Ureter (tissue), 1 donor: ENCODE data around the gene IL20RA. TPM values are rescaled to one million over a fixed set of nuclear protein-coding genes. Genes with fewer than 3 reads are reported as not detected.
"Not testable (repeated sequence)": the region's sequence is repeated elsewhere in the genome, so short reads cannot be mapped to it uniquely, and the experiment has no call there.

Source experiments
- DNase-seq: peaks from one replicate; pipeline ENCODE4 v3.0.0-alpha.2; 2020; ENCODE audit warnings: low spot score
- total RNA-seq: library from RNA; stranded (reverse); gene quantifications from one replicate; pipeline ENCODE4 v1.2.4, GENCODE V29; 2023
- donor health status: DM: yes; HTN: yes; CAD: no.

Gene IL20RA
- total RNA-seq, 1 donor from 2014 or later, result 39.5 TPM

DNA sequence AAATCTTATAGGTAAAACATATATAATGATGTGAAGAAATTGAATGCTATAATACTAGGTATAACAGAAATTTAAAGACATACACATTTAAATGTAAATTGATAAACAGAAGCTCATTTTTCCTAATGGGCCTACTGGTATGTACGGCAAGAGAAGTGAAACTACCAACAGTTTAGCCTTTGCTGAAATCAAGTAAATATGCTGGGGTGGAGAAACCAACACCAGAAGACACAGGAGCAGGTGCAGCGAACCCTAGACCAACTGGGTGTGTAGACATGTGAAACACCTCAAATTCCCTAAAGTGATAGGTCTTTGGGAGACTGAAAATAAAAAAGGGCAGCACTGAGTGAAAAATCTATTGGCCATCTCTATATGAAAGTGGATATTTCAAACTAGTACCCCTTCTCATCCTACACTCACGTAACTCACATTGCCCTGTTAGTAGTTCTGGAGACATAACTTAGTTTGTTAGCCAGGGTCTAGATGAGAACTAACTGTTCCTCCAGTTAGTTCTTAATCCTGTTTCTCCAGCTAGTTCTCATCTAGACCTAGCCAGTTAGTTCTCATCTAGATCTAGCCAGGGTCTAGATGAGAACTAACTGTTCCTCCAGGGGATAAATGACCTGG lies 69.6 kb downstream of the IL20RA start:
- DNase-seq, result no peak

DNA sequence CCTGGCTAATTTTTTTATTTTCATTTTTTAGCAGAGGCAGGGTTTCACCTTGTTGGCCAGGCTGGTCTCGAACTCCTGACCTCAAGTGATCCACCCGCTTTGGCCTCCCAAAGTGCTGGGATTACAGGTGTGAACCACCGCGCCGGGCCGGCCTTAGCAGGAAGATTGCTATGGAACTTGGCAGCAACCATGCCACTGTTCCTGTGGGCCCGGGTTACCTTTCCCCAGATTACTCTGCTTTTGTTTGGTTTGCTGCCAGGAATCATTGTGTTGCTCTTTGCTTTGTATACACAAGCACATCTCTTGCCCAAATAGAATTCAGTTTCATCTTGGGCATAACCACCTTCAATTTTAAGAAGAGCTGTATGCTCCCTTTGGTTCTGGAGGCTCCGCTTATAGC lies 71.0 kb downstream of the IL20RA start:
- not testable (repeated sequence) for DNase-seq

DNA sequence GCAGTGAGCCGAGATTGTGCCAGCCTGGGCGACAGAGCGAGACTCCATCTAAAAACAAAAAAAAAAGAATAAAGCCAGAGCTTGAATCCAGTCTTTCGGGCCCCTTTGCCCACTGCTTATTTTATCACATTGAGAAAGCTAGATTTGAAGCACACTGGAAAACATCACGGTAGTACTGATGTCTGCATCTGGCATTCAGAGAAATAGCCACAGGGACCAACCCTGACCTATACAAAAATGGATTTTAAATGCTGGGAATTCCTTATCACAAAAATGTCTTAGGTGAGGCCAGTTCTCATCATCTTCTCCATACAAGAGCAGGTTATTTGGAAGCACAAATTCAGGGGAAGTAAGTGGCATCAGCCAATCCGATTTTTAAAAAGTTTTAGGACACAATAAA lies 73.2 kb downstream of the IL20RA start:
- DNase-seq, result no peak

DNA sequence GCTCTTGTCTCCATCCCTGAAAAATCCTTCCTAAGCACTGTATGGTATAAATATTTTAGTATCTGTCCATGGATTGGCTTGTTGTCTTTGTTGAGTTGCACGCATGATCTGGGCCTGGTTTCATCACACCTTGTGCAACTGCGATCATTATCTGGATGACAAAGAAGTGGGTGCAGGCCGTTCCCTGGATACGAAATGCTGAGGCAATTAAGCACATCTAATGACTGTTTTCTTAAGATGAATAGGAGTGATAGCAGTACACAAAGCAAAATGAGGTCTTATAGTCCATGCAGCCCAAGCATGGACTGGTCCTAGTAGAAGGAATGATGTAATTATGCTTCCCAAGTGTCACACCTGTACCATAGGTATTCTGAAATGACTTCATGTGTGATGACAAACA lies 74.8 kb downstream of the IL20RA start:
- DNase-seq, result peak; percentile 54

DNA sequence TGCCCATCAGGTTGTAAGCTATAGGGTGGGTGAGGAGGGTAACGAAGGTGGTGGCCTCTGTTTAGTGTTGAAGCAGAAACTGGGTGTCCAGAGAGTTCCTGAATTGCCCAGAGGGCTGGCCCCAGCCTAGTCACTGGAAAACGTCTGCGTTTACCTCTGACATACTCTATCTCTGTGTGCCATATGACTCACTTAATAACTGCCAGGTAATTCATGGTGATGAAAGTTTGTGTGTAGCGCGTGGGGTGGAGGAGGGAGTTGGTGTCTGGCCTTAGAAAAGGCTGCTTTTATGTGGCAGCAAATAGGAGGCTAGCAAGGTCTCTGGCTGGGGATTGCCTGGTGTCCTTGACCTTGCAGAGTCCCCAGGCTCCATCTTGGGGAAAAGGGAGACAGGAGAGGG lies 75.3 kb downstream of the IL20RA start:
- no peak for DNase-seq

DNA sequence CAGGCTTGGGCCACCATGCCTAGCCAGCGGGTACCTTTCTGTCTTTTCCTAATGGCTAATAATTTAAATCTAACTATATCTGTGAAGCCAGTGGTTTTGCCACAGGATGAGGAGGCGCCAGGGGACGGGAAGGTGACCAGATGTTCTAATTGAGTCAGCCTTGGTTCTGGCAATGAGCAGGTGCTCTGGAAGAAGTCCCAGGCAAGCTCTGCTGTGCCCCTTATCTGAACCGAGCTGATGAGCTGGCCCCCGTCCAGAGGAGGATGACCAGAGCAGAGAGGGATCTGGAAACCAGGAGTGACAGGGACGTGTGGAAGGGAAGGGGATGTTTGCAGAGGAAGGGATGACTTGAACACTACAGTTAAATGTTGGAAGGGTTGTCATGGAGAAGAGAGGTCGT lies 75.9 kb downstream of the IL20RA start:
- no peak for DNase-seq

DNA sequence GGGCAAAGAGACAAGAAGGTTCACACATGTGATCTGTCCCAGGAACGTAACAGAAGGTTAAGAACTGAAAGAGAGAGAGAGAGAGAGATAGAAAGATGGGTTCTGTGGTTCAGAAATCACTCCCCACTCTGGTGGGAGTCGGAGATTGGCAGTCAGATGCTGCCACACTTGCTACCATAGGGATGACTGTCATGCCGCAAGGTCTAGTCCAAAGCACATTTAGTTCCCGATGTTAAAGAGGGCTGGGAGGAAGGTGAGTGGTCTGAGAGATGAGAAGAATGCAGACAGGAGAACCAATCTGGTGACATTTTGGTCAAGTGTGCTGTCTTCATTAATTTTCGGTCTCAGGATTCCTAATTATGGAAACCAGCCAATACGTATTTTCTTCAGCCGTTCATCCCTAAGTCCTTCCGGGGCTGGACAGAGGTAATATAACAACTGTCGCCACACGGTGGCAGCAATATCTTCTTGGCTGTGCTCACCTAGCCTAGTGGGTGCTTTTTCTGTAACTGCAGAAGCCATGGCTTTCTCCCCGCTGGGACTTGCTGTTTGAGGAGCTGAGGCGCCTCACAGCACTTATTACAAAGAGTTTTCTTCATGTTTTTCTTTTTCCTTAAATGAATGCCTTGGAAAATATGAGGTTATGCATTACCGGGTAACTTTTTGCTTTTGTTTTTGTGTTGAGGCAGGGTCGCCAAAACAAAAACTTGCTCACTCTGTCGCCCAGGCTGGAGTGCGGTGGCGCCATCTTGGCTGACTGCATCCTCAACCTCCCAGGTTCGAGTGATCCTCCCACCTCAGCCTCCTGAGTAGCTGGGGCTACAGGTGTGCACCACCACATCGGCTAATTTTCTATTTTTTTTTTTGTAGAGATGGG lies 76.7 kb downstream of the IL20RA start:
- peak; percentile 75 for DNase-seq

DNA sequence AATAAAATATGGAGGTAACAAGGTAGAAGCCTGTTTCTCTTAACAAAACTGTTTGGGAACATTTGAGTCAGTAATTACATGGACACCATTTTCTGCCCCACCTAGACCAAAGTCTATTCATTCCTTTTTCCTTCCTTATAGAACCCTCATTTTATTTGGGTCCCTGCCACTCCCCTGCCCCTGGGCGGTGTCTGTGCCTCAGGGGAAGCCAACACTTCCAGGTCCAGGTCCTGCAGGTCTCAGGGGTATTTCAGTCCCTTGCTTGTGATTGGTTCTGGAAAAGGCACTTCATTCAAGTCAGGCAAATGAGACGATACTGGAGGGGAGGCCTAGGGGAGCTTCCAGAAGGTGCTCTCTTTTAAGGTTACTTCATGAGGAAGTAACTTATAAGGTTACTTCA lies 80.4 kb downstream of the IL20RA start:
- DNase-seq, result no peak

DNA sequence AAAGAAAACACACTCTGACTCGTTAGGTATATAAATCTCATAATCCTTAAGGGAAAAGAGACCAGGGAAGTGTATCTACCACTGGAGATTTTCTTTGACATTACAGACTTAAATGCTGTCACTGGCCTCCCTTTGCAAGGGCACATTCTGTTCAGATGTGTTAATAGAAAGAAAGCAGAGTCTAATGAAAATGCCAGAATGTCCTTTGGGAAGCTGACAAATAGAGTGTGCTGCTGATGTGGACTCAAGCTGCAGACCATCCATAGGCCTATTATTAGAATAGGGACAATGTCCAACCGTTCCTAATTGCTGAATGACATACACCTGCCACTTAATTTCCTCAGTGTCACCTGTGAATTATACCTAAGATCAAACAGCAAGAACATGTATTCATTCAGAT lies 81.5 kb downstream of the IL20RA start:
- no peak for DNase-seq

DNA sequence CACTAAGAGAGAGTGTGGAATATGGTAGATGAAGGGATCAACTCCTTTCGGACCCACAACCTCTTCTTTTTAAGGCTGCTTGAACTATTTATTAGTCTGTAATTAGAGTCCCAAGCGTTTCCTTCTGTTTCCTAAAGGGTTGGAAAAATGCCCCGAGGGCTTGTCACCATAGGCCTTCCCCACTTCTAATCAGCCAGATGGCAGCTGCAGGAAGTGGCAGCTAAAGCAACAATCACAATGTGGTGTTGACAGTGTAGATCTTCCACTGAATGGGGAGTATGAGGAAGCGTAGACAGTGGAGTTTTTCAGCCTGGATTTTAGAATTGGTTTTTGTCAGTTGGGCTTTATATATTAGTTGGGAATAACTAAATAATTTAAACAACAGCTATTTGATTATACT lies 82.1 kb downstream of the IL20RA start:
- DNase-seq, result no peak

DNA sequence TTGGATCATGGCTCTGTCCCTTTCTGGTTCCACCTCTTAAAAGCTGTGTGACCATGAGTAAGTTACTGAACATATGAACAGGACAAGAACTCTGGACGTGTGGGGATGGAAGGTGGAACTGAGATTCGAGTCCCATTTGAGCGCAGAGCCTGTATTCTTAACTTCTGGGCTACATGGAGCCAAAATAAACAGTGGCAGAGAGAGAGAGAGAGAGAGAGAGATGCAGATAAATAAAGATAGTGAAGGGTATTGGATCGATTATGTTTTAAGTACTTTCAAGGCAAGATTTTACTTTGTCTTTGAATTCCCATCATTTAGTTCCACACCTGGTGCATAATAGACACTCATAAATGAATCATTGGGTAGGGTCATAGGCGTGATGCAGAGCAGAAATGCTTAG lies 82.9 kb downstream of the IL20RA start:
- DNase-seq, result no peak

DNA sequence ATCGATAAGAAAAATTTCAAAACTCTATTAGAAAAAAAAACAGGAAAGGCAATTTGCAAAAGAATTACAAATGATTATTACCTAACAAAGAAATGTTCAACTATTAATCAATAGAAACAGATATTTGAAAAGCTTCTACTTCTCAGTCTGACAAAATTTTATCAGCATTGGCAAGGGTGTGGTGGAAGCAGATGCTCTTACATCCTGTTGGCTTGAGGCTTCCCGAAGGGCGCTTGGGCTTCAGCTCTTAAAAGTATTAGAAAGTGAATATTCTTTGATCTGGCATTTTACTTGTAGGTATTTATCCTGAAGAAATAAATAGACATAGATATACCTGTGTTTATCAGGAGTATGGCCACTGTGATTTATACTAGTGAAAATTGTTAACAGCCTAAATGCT lies 84.0 kb downstream of the IL20RA start:
- no peak for DNase-seq

DNA sequence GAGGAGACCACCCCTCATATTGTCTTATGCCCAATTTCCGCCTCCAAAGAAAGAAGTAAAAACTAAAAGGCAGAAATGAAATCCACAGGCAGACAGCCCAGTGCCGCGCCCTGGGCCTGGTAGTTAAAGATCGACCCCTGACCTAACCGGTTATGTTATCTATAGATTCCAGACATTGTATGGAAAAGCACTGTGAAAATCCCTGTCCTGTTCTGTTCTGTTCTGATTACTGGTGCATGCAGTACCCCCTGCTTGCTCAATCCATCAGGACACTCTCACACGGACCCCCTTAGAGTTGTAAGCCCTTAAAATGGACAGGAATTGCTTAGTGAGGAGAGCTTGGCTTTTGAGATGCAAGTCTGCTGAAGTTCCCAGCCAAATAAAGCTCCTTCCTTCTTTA lies 84.8 kb downstream of the IL20RA start:
- DNase-seq, result not testable (repeated sequence)

DNA sequence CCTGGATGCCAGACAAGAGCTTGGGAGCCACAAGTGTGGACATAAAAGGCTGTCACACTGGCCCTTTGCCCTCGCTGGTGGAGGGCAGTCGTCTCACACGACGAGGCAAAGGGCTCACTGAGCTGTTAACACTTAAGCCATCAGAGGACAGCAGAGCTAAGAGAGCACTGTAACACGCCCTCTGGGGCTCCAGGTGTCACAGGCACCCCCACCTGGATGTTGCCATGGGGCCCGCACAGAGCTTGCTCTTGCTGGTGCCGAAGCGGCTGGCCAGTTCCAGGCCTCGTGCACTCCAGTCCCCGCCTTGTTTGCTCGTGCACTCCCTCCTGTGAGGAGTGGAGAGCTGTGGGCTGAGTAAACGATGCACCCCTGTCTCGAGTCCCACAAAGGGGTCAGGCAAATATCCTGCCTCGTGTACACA lies 85.3 kb downstream of the IL20RA start:
- DNase-seq, result no peak

DNA sequence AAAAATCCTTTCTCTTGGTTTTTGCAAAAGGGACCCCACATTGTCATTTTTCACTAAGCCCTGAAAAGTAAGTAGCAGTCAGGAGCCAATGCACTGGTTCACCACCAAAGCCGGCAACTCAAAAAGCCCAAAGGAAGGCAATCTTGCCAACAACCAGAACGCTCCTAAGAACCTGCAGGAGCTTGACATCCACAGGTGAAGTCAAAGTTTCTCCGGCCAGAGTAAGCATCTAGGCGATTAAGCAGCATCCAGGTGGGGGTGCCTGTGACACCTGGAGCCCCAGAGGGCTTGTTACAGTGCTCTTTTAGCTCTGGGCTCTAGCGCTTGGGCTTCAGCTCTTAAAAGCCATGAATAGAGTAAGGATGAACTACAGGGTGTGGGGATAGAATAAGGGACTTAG lies 86.6 kb downstream of the IL20RA start:
- no peak for DNase-seq

DNA sequence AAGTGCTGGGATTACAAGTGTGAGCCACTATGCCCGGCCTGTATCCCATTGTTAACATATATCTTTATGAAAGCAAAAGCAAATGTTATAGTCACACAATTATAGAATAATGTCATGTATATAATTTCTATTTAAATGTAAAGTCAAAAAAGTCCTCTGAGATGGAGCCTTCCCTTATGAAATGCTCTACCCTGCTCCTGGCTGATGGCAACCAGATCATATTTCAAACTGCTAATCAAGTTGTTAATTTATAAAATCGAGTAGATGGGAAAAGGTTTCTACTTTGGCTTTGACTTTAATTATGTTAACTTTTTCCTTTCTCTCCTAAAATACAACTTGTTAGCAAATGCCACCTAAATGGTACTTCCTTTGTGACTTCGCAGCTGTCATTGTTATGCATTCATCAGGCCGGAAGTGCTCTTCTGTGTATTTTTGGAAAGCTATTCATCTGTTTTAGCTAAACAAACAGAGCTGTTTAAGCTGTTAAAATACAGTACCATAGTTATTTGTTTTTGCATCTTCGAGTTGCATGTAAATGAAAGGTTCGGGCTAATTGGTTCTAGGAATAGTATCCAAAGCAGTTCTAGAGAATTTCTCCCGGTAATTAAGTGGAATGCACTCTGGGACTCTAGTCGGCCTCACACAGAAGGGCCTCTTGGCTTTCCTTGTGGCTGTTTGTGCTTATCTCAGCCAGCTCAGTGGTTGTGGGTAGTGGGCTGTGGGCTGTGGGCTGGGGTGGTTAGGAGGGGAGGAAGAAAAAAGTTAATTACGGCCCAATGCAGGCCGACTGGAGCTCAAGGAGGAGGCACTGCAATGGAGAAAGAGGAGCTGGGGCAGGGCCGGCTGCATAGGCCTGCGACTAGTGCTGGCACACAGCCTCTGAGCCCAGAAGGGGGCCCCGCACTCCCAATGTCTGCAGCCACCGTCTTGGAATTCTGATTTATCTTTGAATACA lies 87.9 kb downstream of the IL20RA start:
- DNase-seq, result no peak

DNA sequence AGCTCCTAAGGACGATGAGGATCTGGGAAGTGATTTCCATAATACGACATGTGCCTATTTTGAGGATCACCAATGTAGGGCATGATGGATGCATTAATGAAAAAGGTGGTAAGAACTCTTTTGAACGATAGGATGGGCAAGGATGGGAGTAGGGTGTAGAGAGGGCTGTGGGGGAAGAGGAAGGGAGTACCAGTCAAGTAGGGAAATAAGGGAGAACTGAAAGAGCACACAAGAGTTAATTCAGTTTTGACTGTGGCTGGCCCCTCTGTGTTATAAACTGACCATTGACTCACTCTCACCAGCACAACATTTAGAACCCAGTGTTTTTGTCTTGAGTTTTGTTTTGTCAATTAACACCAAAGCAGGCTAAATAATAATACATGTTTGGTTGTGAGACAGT lies 89.6 kb downstream of the IL20RA start:
- no peak for DNase-seq

DNA sequence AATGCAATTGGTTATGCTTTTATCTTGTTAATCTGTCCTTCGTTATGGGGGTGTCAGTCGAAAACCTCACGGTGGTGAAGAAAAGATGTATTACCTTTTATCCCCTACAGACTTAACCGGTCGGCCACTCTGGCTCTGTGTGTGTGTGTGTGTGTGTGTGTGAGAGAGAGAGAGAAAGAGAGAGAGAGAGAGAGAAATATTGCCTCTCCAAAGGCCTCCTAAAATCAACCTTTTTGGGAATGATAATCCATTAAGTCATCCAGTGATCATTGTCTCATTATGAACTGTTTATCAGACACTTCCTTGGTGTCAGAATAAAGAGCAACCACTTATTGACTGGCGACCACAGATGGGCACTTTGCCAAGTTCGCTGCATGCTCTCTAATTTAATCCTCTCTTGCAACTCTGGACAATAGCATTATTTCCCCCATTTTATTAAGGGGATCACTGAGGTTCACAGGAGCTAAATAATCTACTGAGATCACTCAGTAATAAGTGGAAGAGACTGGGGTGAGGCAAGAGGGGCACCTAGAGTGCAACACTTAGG lies 92.0 kb downstream of the IL20RA start:
- no peak for DNase-seq

DNA sequence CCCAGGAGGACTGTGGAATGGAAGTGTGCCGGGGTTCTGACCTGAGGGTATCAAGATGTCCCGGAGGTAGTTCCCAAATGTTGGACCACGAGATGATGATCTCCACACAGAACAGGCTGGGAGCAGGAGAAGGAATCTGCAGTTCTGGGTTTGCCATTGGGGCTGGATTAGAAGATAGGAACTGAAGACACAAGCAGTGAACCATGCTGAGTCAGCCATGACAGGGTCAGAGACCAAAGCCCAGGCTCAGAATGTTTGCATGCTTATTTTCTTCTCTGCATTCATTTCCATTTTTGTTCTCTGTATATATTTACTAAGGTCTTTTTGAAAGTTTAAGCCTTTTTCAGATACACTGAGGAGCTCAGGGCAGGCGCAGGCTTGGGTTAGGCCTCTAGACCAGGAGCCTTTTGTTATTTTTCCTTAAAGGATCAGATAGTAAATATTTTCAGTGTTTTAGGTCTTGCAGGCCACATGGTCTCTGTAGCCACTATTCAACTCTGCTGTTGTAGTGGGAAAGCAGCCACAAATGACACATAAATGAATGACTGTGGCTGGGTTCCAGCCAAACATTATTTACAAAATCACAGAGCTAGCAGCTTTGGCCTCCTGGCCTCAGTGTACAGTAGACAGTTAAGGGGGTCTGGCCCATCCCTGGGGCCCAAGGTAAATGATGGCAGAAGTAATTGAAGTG lies 94.2 kb downstream of the IL20RA start:
- DNase-seq, result no peak
